Hepatocyte (in vitro differentiated cells): Measurements from ENCODE around the gene IKZF2. TPM values are rescaled to one million over a fixed set of nuclear protein-coding genes. Genes with fewer than 3 reads are reported as not detected.

Experiments used
- DNase-seq: peaks from one replicate; pipeline ENCODE4 v3.0.0-alpha.2; 2016; ENCODE audit warnings: low spot score
- H2AFZ ChIP-seq: fragments of 200-600 bp; sonication (generic); 2 replicates; pipeline ENCODE4 v1.6.0; 2016; ENCODE audit warnings: antibody characterized with exemption, mild to moderate bottlenecking
- H3K27ac ChIP-seq: fragments of 200-600 bp; sonication (generic); 2 replicates; pipeline ENCODE4 v1.5.1; 2016; ENCODE audit warnings: mild to moderate bottlenecking
- H3K27me3 ChIP-seq: fragments of 200-600 bp; sonication (generic); 2 replicates; pipeline ENCODE4 v1.6.1; 2016
- H3K36me3 ChIP-seq: fragments of 200-600 bp; sonication (generic); replicated peaks from 2 replicates; pipeline ENCODE4 v1.5.1; 2016; ENCODE audit warnings: low read depth; ENCODE audit not compliant: insufficient read depth
- H3K4me1 ChIP-seq: fragments of 200-600 bp; sonication (generic); 2 replicates; pipeline ENCODE4 v1.5.1; 2016; ENCODE audit warnings: mild to moderate bottlenecking, moderate library complexity; ENCODE audit not compliant: insufficient read depth
- H3K4me2 ChIP-seq: fragments of 200-600 bp; sonication (generic); 2 replicates; pipeline ENCODE4 v1.6.0; 2016
- H3K4me3 ChIP-seq: fragments of 200-600 bp; sonication (generic); 2 replicates; pipeline ENCODE4 v1.5.1; 2016; ENCODE audit warnings: mild to moderate bottlenecking
- H3K79me2 ChIP-seq: fragments of 200-600 bp; sonication (generic); 2 replicates; pipeline ENCODE4 v1.6.0; 2017; ENCODE audit warnings: mild to moderate bottlenecking
- H3K9me2 ChIP-seq: fragments of 200-600 bp; sonication (generic); replicated peaks from 2 replicates; pipeline ENCODE4 v1.6.0; 2017; ENCODE audit warnings: mild to moderate bottlenecking; ENCODE audit not compliant: insufficient read depth
- H3K9me3 ChIP-seq: fragments of 200-600 bp; sonication (generic); 2 replicates; pipeline ENCODE4 v1.5.1; 2016; ENCODE audit warnings: low read depth, mild to moderate bottlenecking
- H4K20me1 ChIP-seq: fragments of 200-600 bp; sonication (generic); 2 replicates; pipeline ENCODE4 v1.6.0; 2016; ENCODE audit warnings: mild to moderate bottlenecking; ENCODE audit not compliant: insufficient read depth, poor library complexity, severe bottlenecking
- EZH2 ChIP-seq: fragments of 200-600 bp; sonication (generic); IDR thresholded peaks from 2 replicates; pipeline ENCODE4 v1.6.1; 2016; ENCODE audit warnings: antibody characterized with exemption, mild to moderate bottlenecking, borderline replicate concordance
- EZH2phosphoT487 ChIP-seq: fragments of 200-600 bp; sonication (generic); IDR thresholded peaks from one replicate; pipeline ENCODE4 v1.6.1; 2018; ENCODE audit warnings: antibody characterized with exemption, mild to moderate bottlenecking, low read depth, moderate library complexity; ENCODE audit not compliant: unreplicated experiment, severe bottlenecking
- WGBS: methylation state at CpG from one replicate; pipeline ENCODE4 v1.1.6; 2016; ENCODE audit warnings: low lambda C conversion rate; ENCODE audit errors: missing lambda C conversion rate; 5-methylcytosine and 5-hydroxymethylcytosine counted together
- polyA plus RNA-seq: library from polyadenylated mRNA; unstranded; fragments of >200 nt; fragmentation: Nextera tagmentation; extraction: Ambion mirVana; gene quantifications from 2 replicates; pipeline ENCODE4 v1.2.1, GENCODE V29; 2016
- total RNA-seq: library from RNA; depleted of rRNA; stranded (reverse); fragments of >200 nt; gene quantifications from 2 replicates; pipeline ENCODE4 v1.2.3, GENCODE V29; 2014
- TF ChIP-seq, protein P1 (sequence below): fragments of 200-600 bp; sonication (generic); IDR thresholded peaks from 2 replicates; pipeline ENCODE4 v1.5.1; 2016; ENCODE audit warnings: antibody characterized with exemption, mild to moderate bottlenecking; ENCODE audit not compliant: poor library complexity

Gene IKZF2
- total and polyA plus RNA-seq, 2 experiments from 2014 or later: 1.4 to 13.1 TPM

GRCh38 chr2:213175673-213176247 lies 24.3 kb upstream of the IKZF2 start:
- peaks cover 6% of the 10 kb centered on the region for H3K4me1 ChIP-seq
- WGBS: 11% methylated on average over 1 of the region's 1 CpG
- DNase-seq: no peak
- no peaks in the 10 kb centered on the region for H3K9me2 ChIP-seq
- H3K4me3 ChIP-seq: no peak overlapping the region
- no peak overlapping the region for H3K4me2 ChIP-seq
- no peak overlapping the region for H2AFZ ChIP-seq
- H4K20me1 ChIP-seq: no peaks in the 10 kb centered on the region
- no peaks in the 10 kb centered on the region for H3K9me3 ChIP-seq
- H3K79me2 ChIP-seq: no peaks in the 10 kb centered on the region
- no peaks in the 10 kb centered on the region for H3K27me3 ChIP-seq
- peak overlapping the region; percentile 0 for H3K27ac ChIP-seq
- TF ChIP-seq EZH2: no peak
- no peak for TF ChIP-seq EZH2phosphoT487
- TF ChIP-seq, protein P1, sequence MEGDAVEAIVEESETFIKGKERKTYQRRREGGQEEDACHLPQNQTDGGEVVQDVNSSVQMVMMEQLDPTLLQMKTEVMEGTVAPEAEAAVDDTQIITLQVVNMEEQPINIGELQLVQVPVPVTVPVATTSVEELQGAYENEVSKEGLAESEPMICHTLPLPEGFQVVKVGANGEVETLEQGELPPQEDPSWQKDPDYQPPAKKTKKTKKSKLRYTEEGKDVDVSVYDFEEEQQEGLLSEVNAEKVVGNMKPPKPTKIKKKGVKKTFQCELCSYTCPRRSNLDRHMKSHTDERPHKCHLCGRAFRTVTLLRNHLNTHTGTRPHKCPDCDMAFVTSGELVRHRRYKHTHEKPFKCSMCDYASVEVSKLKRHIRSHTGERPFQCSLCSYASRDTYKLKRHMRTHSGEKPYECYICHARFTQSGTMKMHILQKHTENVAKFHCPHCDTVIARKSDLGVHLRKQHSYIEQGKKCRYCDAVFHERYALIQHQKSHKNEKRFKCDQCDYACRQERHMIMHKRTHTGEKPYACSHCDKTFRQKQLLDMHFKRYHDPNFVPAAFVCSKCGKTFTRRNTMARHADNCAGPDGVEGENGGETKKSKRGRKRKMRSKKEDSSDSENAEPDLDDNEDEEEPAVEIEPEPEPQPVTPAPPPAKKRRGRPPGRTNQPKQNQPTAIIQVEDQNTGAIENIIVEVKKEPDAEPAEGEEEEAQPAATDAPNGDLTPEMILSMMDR: no peak
- H3K36me3 ChIP-seq: no peaks in the 10 kb centered on the region

DNA sequence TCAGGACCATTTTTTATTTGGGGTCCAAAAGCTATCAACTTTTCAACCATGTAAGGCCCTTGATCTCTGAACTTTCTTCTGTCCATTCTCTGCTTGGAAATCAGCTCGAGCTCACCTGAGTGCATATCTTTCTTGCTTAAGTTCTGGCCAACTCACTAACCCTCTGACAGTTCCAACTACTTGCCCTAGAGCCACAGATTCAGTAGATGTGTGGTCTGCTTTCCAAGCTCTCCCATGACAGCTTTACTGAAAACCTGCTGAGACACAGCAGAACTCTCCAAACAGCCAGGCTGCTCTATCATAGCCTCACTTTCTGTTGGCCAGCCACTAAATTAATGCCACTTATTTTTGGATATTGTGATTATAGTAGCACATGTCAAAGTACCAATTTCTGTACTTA lies 21.2 kb upstream of the IKZF2 start:
- H3K79me2 ChIP-seq: no peaks in the 10 kb centered on the region
- 22% methylated on average over 1 of the region's 1 CpG for WGBS
- no peaks in the 10 kb centered on the region for H3K9me2 ChIP-seq
- peaks cover 6% of the 10 kb centered on the region for H3K4me1 ChIP-seq
- DNase-seq: no peak
- no peak for TF ChIP-seq EZH2phosphoT487
- TF ChIP-seq, protein P1: no peak
- no peak for TF ChIP-seq EZH2
- H4K20me1 ChIP-seq: no peaks in the 10 kb centered on the region
- no peaks in the 10 kb centered on the region for H3K9me3 ChIP-seq
- H3K27ac ChIP-seq: no peak overlapping the region
- H3K36me3 ChIP-seq: no peaks in the 10 kb centered on the region
- no peak overlapping the region for H3K4me3 ChIP-seq
- no peaks in the 10 kb centered on the region for H3K27me3 ChIP-seq
- H3K4me2 ChIP-seq: no peak overlapping the region
- no peak overlapping the region for H2AFZ ChIP-seq

DNA sequence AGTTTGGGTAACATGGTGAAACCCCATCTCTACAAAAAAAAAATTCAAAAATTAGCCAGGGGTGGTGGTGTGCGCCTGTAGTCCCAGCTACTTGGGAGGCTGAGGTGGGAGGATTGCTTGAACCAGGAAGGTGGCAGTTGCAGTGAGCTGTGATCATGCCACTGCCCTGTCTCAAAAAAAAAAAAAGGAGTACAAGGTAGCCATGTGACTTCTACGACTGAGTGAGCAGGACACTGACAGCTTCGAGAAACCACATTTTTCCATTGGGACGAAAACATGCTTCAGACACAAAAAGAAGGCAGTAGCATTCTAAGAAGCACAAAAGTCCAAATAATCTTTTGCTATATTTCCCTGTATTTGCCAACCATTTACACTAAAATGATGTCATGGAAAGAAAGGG lies 19.7 kb upstream of the IKZF2 start:
- no peak overlapping the region for H3K4me3 ChIP-seq
- no peaks in the 10 kb centered on the region for H4K20me1 ChIP-seq
- WGBS: 93% methylated on average over 4 of the region's 4 CpGs
- H3K36me3 ChIP-seq: no peaks in the 10 kb centered on the region
- H3K9me3 ChIP-seq: no peaks in the 10 kb centered on the region
- no peak overlapping the region for H3K4me2 ChIP-seq
- no peak overlapping the region for H2AFZ ChIP-seq
- H3K27me3 ChIP-seq: no peaks in the 10 kb centered on the region
- DNase-seq: no peak
- H3K79me2 ChIP-seq: no peaks in the 10 kb centered on the region
- H3K9me2 ChIP-seq: no peaks in the 10 kb centered on the region
- no peak overlapping the region for H3K27ac ChIP-seq
- TF ChIP-seq, protein P1: no peak
- TF ChIP-seq EZH2phosphoT487 (no peak), EZH2 (no peak)
- peaks cover 6% of the 10 kb centered on the region for H3K4me1 ChIP-seq
